ENCODE measurements around the gene CYTH2.
A peak's percentile ranks its signal among the peaks of the same experiment; 100 is the strongest.
"Not testable (repeated sequence)": the region's sequence is repeated elsewhere in the genome, so short reads cannot be mapped to it uniquely, and the experiment has no call there.

The CYTH2 gene

GRCh38 chr19:48513289-48514122 is 44.3 kb downstream of the CYTH2 start:
- peak; percentile 46 for DNase-seq

DNA sequence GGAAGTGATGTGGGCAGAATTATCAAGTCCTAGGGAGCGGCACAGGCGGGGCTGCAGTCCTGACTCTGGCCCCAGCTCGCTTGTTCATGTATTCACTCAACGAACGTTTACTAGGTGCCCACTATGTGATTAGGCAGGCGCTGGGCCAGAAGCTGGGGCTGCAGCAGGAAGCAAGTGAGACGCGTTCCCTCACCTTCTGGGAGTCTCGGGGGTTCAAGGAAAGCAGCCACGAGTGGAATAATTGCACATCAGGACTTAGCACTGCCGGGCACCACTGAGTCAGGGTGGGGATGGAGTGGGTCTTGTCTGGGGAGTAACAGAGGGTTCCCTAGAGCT is 44.9 kb downstream of the CYTH2 start:
- DNase-seq: no peak

DNA sequence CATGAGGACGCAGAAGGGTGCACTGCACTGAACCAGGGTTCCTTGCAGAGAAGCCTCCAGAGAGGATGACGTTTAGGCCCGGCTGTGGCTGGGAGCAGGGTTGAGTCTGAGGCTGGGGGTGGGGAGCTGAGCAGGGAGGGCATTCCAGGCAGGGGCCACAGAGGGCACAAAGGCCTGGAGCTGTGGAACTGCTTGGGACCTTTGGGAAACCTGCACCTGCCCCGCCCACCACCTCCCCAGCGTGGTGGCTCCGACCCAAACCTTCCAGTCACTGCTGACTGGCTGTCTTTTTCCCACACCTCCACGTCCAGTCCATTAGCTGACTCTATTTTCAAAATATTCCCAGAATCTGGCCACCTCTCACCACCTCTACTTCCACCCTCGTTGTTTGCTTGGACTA is 47.4 kb downstream of the CYTH2 start:
- DNase-seq: no peak

DNA sequence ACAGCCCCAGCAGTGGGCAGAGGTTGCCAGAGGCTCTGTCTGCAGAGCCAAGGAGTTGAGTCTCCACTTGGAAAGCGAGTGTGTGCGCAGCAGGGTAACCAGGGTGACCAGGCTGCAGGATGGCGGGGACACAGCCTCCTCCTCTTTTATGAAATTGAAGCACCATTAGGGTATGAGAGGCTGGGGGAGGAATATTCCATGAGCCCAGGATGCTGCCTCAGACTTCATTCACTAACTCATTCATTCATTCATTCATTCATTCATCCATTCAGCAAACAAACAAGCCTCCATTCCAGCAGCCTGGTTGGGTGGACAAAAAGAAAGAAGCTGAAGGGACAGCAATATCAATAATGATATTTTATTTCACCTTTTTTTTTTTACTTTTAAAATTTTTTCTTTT is 49.0 kb downstream of the CYTH2 start:
- no peak for DNase-seq

GRCh38 chr19:48519426-48519825 is 50.3 kb downstream of the CYTH2 start:
- DNase-seq: not testable (repeated sequence)

DNA sequence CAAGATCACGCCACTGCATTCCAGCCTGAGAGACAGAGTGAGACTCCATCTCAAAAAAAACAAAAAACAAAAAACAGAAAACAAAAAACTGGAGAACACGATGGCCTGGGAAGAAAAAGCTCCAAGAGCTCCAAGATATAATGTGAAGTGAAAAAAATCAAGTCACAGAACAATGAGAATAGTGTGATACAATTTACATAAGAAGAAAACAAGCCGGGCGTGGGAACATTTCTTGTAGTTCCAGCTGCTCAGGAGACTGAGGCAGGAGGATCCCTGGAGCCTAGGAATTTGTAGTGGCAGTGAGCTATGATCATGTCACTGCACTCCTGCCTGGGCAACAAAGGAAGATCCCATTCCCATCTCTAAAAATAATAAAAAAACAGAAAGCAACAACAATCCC is 51.0 kb downstream of the CYTH2 start:
- DNase-seq: no peak

GRCh38 chr19:48524221-48524620 is 55.1 kb downstream of the CYTH2 start:
- no peak for DNase-seq

GRCh38 chr19:48524732-48525131 is 55.6 kb downstream of the CYTH2 start:
- DNase-seq: no peak

DNA sequence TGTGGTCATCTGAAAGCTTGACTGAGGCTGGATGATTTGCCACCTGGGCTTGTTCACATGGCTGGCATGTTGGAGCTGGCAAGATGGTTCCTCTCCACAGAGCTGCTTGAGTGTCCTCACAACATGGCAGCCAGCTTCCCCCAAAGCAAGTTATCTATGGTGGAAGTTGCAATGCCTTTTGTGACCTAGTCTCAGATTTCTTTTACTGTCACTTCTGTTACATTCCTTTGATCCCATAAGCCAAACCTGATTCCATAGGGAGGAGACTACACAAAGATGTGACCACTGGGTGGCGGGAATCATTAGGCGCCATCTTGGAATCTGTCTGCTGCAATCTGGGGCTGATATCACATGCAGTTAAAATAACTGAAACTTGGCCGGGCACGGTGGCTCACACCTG is 60.0 kb downstream of the CYTH2 start:
- DNase-seq: no peak

DNA sequence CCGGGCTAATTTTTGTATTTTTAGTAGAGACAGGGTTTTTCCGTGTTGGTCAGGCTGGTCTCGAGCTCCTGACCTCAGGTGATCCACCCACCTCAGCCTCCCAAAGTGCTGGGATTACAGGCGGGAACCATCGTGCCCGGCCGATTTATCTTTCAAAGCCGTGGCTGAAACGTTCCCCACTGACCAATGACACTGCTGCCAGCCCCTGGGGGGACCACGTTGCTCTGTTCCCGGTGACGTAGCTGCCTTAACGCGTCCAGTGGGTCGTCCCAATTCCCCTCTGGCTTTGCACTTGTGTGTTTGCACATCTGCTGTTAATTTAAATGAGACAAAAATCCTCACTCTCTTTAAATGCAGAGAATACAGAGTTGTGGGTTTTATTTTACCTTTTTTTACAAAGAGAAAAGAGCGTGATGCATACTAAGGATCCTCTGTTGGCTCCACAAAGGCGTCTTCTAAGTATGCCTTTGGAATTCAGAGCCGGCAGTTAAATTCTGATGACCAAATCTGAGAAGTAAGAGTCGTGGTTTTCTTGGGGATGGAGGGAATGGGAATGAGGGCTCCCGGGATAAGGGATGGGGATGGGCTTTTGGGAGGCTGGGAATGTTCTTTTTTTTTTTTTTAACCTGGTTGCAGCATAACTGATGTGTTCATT is 61.0 kb downstream of the CYTH2 start:
- DNase-seq: no peak

DNA sequence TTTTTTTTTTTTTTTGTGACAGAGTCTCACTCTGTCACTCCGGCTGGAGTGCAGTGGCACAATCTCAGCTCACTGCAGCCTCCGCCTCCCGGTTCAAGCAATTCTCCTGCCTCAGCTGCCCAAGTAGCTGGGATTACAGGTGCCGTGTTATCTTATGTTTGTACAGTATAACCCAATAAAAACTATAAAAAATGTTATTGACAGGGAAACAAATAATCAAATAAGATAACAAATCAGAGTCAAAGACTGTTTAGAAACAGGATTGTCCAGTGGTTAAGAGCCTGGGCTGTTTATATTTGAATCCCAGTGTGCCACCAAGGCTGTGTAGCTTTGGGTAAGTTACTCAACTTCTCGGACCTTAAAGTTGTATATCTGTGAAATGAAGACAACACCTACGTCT is 61.6 kb downstream of the CYTH2 start:
- no peak for DNase-seq

Measured in NCI-H2029 (cell line).